DND-41 (cell line): ENCODE results near the gene CHMP2B.

ENCODE experiments used
- CTCF ChIP-seq: IDR thresholded peaks from 2 replicates; pipeline ENCODE4 v1.5.1; 2012; ENCODE audit warnings: borderline replicate concordance, low read length, moderate library complexity, mild to moderate bottlenecking; ENCODE audit not compliant: poor library complexity, severe bottlenecking; ENCODE audit errors: extremely low read depth
- EZH2 ChIP-seq: IDR thresholded peaks from 3 replicates; pipeline ENCODE4 v1.6.1; 2012; ENCODE audit warnings: borderline replicate concordance, low read depth, mild to moderate bottlenecking, moderate library complexity, low read length, inconsistent platforms; ENCODE audit not compliant: severe bottlenecking

DNA sequence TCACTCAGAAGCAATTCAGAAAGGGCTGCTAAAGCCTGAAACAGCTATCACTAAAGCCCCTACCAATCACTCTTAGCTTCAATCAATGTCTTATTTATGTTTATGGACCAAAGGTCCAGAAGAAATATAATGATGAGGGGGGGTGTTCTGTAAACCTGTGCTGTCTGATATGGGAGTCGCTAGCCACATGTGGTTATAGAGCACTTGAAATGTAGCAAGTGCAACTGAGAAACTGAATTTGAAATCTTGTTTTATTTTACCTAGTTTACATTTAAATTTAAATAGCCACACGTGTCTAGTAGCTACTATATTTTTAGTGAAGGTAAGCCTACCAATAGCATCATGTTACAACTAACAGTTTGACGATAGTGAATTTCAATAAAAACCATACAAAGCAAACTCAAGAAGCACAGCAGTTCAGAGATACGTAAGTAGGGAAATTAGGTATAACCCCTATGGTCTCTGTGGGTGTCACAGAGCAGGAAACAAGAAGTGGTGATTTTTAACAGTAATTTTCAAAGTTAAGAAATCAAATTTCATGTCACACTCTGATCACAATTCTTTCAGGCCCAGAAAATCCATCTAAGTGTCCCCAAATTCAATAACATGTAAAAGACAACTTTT is 45.7 kb downstream of the CHMP2B start:
- TF ChIP-seq CTCF (no peak), EZH2 (no peak)
